ENCODE data around the gene CNTF. TPM values are rescaled to one million over a fixed set of nuclear protein-coding genes. Genes with fewer than 3 reads are reported as not detected.

Gene CNTF
- total and polyA plus RNA-seq, 2 of the 4 experiments (the other 2 are of a cell fraction), result 1.2 to 2.3 TPM

- Histone ChIP-seq H3K4me3 (ENCODE audit: insufficient read depth, low read depth, low read length) (no peak overlapping the region), H4K8ac (ENCODE audit: low read depth in 2 of 2, low read length in 2 of 2) (no peak overlapping the region), H2BK120ac (ENCODE audit: low read depth, low read length) (no peak overlapping the region), H3K23ac (ENCODE audit: low read depth, low read length) (no peak overlapping the region), H3K4ac (ENCODE audit: low read depth, low read length) (no peak overlapping the region), H3K14ac (replicated peaks; ENCODE audit: low read depth, low read length) (no peak overlapping the region), H3K36me3 (ENCODE audit: control insufficient read depth, insufficient read depth, low read length) (no peaks in the 10 kb centered on the region), H4K91ac (ENCODE audit: insufficient read depth, low read depth, low read length) (no peak overlapping the region), H3K79me1 (ENCODE audit: low read depth in 1 of 2, low read length in 2 of 2) (no peaks in the 10 kb centered on the region), H4K20me1 (ENCODE audit: insufficient read depth, low read length) (no peaks in the 10 kb centered on the region), H3K4me2 (ENCODE audit: low read depth, low read length) (no peak overlapping the region), H2AK9ac (replicated peaks; ENCODE audit: low read depth, low read length, poor library complexity) (no peak overlapping the region), H2BK15ac (ENCODE audit: low read depth, low read length) (no peak overlapping the region), H3K27me3 (ENCODE audit: control insufficient read depth, insufficient read depth, low read length) (peaks cover 4% of the 10 kb centered on the region; the same call in 1 of the 2 replicates), H4K5ac (ENCODE audit: low read depth, low read length) (no peak overlapping the region), H2BK5ac (ENCODE audit: low read depth, low read length, poor library complexity, severe bottlenecking) (no peak overlapping the region), H3K56ac (ENCODE audit: extremely low read depth, insufficient read depth, low read length) (no peak overlapping the region), H2BK20ac (ENCODE audit: low read depth, low read length) (no peak overlapping the region), H3K9me3 (ENCODE audit: control insufficient read depth, insufficient read depth, low read length) (no peaks in the 10 kb centered on the region), H2AFZ (replicated peaks; ENCODE audit: low read length, poor library complexity) (no peak overlapping the region), H3K18ac (ENCODE audit: low read depth, low read length) (no peak overlapping the region), H3K9ac (ENCODE audit: low read depth, low read length) (no peak overlapping the region), H3K4me1 (ENCODE audit: control insufficient read depth, insufficient read depth, low read length) (no peaks in the 10 kb centered on the region), H2AK5ac (ENCODE audit: low read depth, low read length) (no peak overlapping the region), H3K9me1 (ENCODE audit: insufficient read depth, low read length) (peaks cover 6% of the 10 kb centered on the region; the same call in 1 of the 2 replicates), H3K27ac (ENCODE audit: insufficient read depth, low read length) (no peak overlapping the region)
- ATAC-seq (ENCODE audit: low read depth) (no peak), DNase-seq (no peak)
- 77% methylated on average over 4 of the region's 6 CpGs; no CpG with 5 or more reads in 1 of the 2 experiments for WGBS, 2 experiments (ENCODE audit: extremely low coverage in 2 of 2, insufficient read length in 1 of 2)
- POLR2A ChIA-PET (ENCODE audit: unreplicated experiment), result no interaction called here
- TF ChIP-seq FOS (IDR thresholded peaks at IDR 0.05; ENCODE audit: low read depth, low read length) (no peak), BHLHE40 (IDR thresholded peaks at IDR 0.05; ENCODE audit: low read depth, low read length) (no peak), POLR2A (IDR thresholded peaks at IDR 0.05; ENCODE audit: low read depth, low read length) (no peak), USF2 (IDR thresholded peaks at IDR 0.05; ENCODE audit: low read depth, low read length) (no peak)
- TF ChIP-seq, protein P1, sequence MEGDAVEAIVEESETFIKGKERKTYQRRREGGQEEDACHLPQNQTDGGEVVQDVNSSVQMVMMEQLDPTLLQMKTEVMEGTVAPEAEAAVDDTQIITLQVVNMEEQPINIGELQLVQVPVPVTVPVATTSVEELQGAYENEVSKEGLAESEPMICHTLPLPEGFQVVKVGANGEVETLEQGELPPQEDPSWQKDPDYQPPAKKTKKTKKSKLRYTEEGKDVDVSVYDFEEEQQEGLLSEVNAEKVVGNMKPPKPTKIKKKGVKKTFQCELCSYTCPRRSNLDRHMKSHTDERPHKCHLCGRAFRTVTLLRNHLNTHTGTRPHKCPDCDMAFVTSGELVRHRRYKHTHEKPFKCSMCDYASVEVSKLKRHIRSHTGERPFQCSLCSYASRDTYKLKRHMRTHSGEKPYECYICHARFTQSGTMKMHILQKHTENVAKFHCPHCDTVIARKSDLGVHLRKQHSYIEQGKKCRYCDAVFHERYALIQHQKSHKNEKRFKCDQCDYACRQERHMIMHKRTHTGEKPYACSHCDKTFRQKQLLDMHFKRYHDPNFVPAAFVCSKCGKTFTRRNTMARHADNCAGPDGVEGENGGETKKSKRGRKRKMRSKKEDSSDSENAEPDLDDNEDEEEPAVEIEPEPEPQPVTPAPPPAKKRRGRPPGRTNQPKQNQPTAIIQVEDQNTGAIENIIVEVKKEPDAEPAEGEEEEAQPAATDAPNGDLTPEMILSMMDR (conservative IDR thresholded peaks at IDR 0.05; ENCODE audit: low read depth, low read length), result no peak
- CTCF ChIA-PET, result interaction anchor here (0.7 to 2.7 kb wide), 2 partner anchors 10 to 15 kb away, joined by 4 to 11 read pairs; no protein-coding TSS in a partner anchor
- no TSS peak for BruUV-seq (replicated peaks)
- dilution Hi-C loops (cut with HindIII; ENCODE audit: low sequenced_read_pairs, unreplicated experiment), result no loop called here
- in situ Hi-C loops (cut with MboI; ENCODE audit: low sequenced_read_pairs), result loop anchor here (10.0 kb wide), 1 partner anchor 266 kb away; no protein-coding TSS in a partner anchor
- intact Hi-C loops (cut with micrococcal nuclease), result no loop called here
Observed at GRCh38 chr11:58639103-58639502, 16.6 kb downstream of the CNTF start.
